PC-9 (cell line): ENCODE data around the gene KIF5C. TPM values are rescaled to one million over a fixed set of nuclear protein-coding genes. Genes with fewer than 3 reads are reported as not detected.

ENCODE experiments used
- BruUV-seq: library from RNA; stranded (reverse); fragments of 400-500 nt; replicated peaks from 2 replicates; lab custom pipeline; 2021; lab: Mats Ljungman, UMichigan
- CTCF ChIA-PET: fragments of 300-600 bp; sonication (Branson Sonifier 250); formaldehyde crosslinking; loops from one replicate; lab custom pipeline; 2022; ENCODE audit warnings: antibody characterized with exemption; lab: Charles Lee
- POLR2A ChIA-PET: fragments of 300-600 bp; sonication (Branson Sonifier 250); formaldehyde crosslinking; loops from one replicate; lab custom pipeline; 2022; ENCODE audit warnings: antibody characterized with exemption; ENCODE audit not compliant: unreplicated experiment; lab: Charles Lee
- DNase-seq, 2 experiments: peaks; one replicate each; pipeline versions ENCODE4 v3.0.0 to v3.0.0-alpha.2; 2015 to 2022; ENCODE audit warnings: mixed read lengths in 1 of 2
- H2AFZ ChIP-seq: fragments of 200-600 bp; sonication (generic); 2 replicates; pipeline ENCODE4 v1.8.1; 2017; ENCODE audit warnings: antibody characterized with exemption
- H3F3A ChIP-seq: fragments of 200-600 bp; sonication (generic); 2 replicates; pipeline ENCODE4 v1.8.1; 2017; ENCODE audit warnings: antibody characterized with exemption, mild to moderate bottlenecking, low read depth; ENCODE audit not compliant: insufficient read depth
- H3K27ac ChIP-seq: fragments of 200-600 bp; sonication (generic); 2 replicates; pipeline ENCODE4 v1.6.1; 2016; ENCODE audit warnings: mixed run types
- H3K27me3 ChIP-seq: fragments of 200-600 bp; sonication (generic); 2 replicates; pipeline ENCODE4 v1.6.1; 2016; ENCODE audit warnings: low read depth, mixed run types; ENCODE audit not compliant: insufficient read depth
- H3K36me3 ChIP-seq: fragments of 200-600 bp; sonication (generic); 2 replicates; pipeline ENCODE4 v1.6.1; 2016; ENCODE audit warnings: low read depth, mixed run types
- H3K4me1 ChIP-seq: fragments of 200-600 bp; sonication (generic); replicated peaks from 2 replicates; pipeline ENCODE4 v1.6.1; 2016; ENCODE audit warnings: mixed run types; ENCODE audit not compliant: insufficient read depth
- H3K4me2 ChIP-seq: fragments of 200-600 bp; sonication (generic); 2 replicates; pipeline ENCODE4 v1.6.1; 2017; ENCODE audit warnings: mixed run types
- H3K4me3 ChIP-seq: fragments of 200-600 bp; sonication (generic); 2 replicates; pipeline ENCODE4 v1.6.1; 2016; ENCODE audit warnings: mixed run types
- H3K79me2 ChIP-seq: fragments of 200-600 bp; sonication (generic); 2 replicates; pipeline ENCODE4 v1.6.1; 2017; ENCODE audit warnings: low read depth, mixed run types
- H3K9me2 ChIP-seq: fragments of 200-600 bp; sonication (generic); 2 replicates; pipeline ENCODE4 v1.8.1; 2017; ENCODE audit warnings: mild to moderate bottlenecking; ENCODE audit not compliant: insufficient read depth
- H3K9me3 ChIP-seq: fragments of 200-600 bp; sonication (generic); 2 replicates; pipeline ENCODE4 v1.8.1; 2016; ENCODE audit warnings: low read depth; ENCODE audit not compliant: insufficient read depth
- H4K20me1 ChIP-seq: fragments of 200-600 bp; sonication (generic); 2 replicates; pipeline ENCODE4 v1.8.1; 2017; ENCODE audit not compliant: insufficient read depth
- EZH2 ChIP-seq: fragments of 200-600 bp; sonication (generic); IDR thresholded peaks from 2 replicates; pipeline ENCODE4 v1.8.0; 2017; ENCODE audit warnings: antibody characterized with exemption, low read depth
- intact Hi-C: fragments of 100-400 bp; cut with micrococcal nuclease; formaldehyde crosslinking; loops from one replicate; pipeline ENCODE4 v1.10.0; 2022; ENCODE audit not compliant: unreplicated experiment
- total RNA-seq: library from RNA; stranded (reverse); gene quantifications from 2 replicates; pipeline ENCODE4 v1.2.3, GENCODE V29; 2021
- TF ChIP-seq, protein P1 (sequence below): fragments of 200-600 bp; sonication (generic); conservative IDR thresholded peaks from 2 replicates; pipeline ENCODE4 v1.6.1; 2017; ENCODE audit warnings: mixed run types, antibody characterized with exemption, mild to moderate bottlenecking, moderate library complexity

The KIF5C gene
- total RNA-seq, 1 experiment from 2014 or later = 0.07 TPM

DNA sequence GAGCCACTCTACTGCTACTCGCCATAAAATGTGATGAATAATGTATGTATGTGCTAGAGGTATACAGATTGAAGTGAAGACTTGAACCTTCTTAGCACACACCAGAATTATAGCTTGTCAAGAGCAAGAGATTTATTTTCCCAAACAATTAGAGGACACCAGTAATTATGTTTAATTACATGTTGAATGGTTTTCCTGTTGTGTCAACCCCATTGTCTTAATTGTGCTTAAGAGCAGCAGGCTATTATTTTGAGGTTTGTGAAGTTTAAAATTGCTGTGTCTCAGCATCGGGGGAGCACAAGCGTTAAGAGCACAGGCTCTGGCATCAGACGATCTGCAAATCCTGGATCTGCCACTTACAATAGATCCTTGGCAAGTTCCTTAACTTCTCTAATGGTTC, 29.0 kb downstream of the KIF5C start:
- Histone ChIP-seq H3K9me3 (no peaks in the 10 kb centered on the region), H3F3A (no peaks in the 10 kb centered on the region), H4K20me1 (no peaks in the 10 kb centered on the region), H3K36me3 (no peaks in the 10 kb centered on the region), H3K4me3 (no peak overlapping the region), H2AFZ (no peak overlapping the region), H3K27ac (no peak overlapping the region), H3K79me2 (no peaks in the 10 kb centered on the region), H3K27me3 (no peaks in the 10 kb centered on the region), H3K4me2 (no peak overlapping the region), H3K4me1 (no peaks in the 10 kb centered on the region), H3K9me2 (no peaks in the 10 kb centered on the region)
- CTCF ChIA-PET = no interaction called here
- TF ChIP-seq, protein P1, sequence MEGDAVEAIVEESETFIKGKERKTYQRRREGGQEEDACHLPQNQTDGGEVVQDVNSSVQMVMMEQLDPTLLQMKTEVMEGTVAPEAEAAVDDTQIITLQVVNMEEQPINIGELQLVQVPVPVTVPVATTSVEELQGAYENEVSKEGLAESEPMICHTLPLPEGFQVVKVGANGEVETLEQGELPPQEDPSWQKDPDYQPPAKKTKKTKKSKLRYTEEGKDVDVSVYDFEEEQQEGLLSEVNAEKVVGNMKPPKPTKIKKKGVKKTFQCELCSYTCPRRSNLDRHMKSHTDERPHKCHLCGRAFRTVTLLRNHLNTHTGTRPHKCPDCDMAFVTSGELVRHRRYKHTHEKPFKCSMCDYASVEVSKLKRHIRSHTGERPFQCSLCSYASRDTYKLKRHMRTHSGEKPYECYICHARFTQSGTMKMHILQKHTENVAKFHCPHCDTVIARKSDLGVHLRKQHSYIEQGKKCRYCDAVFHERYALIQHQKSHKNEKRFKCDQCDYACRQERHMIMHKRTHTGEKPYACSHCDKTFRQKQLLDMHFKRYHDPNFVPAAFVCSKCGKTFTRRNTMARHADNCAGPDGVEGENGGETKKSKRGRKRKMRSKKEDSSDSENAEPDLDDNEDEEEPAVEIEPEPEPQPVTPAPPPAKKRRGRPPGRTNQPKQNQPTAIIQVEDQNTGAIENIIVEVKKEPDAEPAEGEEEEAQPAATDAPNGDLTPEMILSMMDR = no peak
- TF ChIP-seq EZH2 = no peak
- POLR2A ChIA-PET = interaction anchor here (0.7 kb wide), 1 partner anchor 34 kb away, joined by 3 read pairs; no protein-coding TSS in a partner anchor
- intact Hi-C loops = no loop called here
- DNase-seq = no peak
- BruUV-seq = no TSS peak

DNA sequence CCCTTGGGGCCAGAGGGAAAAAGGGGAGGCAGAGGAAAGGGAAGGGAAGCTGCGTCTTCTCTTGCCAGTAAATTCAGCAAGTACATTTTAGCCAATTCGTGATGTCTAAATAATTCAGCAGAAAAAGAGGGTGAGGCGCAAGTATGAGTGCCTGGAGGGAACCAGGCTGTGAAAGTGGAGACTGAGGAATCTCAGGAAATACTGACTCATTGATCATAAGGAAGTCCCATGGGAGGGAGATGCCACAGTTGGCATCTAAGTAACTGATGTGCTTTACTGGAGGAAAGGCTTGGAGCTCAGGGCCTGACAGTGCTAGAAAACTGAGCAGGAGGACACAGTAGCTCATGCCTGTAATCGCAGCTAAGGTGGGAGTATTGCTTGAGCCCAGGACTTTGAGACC, 31.1 kb downstream of the KIF5C start:
- Histone ChIP-seq H3K4me3 (no peak overlapping the region), H2AFZ (no peak overlapping the region), H3K27ac (no peak overlapping the region), H3K4me2 (no peak overlapping the region), H3K36me3 (no peaks in the 10 kb centered on the region), H3K79me2 (no peaks in the 10 kb centered on the region), H3K9me2 (no peaks in the 10 kb centered on the region), H3K27me3 (no peaks in the 10 kb centered on the region), H4K20me1 (no peaks in the 10 kb centered on the region), H3F3A (no peaks in the 10 kb centered on the region), H3K9me3 (no peaks in the 10 kb centered on the region), H3K4me1 (no peaks in the 10 kb centered on the region)
- intact Hi-C loops = no loop called here
- POLR2A ChIA-PET = no interaction called here
- DNase-seq = no peak
- no TSS peak for BruUV-seq
- no peak for TF ChIP-seq EZH2
- TF ChIP-seq, protein P1 = no peak
- CTCF ChIA-PET = interaction anchor here (0.6 kb wide), 1 partner anchor 91 kb away, joined by 11 read pairs; no protein-coding TSS in a partner anchor

DNA sequence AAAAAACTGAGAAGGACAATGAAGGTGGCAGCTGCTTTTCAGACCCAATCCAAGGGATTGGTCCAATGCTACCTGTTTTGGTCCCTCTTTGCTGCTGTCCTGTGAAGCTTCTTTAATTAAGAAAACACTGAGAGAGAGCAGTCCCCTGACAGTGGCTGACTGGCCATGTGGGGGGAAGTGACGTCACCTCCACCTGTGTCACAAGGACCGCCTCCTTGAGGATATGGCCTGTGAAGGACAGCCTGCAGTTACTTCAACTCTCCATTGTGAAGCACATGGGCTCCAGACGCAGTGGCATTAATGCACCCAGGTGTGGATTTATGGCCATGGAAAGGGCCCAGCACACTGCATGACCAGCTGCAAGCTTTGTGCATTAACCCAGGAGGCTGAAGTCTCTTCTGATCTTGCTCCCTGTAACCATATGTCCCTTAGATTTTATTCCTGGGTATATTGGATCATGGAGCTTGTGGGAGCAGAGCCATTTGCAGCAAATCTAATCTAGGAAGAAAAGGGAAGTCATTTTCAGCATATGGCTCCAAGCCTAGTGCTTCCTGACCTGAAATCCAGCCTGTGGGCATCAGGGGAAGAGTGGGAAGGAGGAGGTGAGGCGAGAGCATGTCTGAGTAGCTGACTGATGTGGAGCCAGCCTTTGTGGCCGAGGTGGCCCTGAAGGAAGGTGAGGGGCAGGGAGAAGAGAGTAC, 32.2 kb downstream of the KIF5C start:
- Histone ChIP-seq H3K9me2 (no peaks in the 10 kb centered on the region), H2AFZ (no peak overlapping the region), H3K27ac (no peak overlapping the region), H3K27me3 (no peaks in the 10 kb centered on the region), H3K4me3 (no peak overlapping the region), H3K9me3 (no peaks in the 10 kb centered on the region), H3K36me3 (no peaks in the 10 kb centered on the region), H3K79me2 (no peaks in the 10 kb centered on the region), H3F3A (no peaks in the 10 kb centered on the region), H4K20me1 (no peaks in the 10 kb centered on the region), H3K4me2 (no peak overlapping the region), H3K4me1 (no peaks in the 10 kb centered on the region)
- POLR2A ChIA-PET = no interaction called here
- no peak for TF ChIP-seq EZH2
- TF ChIP-seq, protein P1 = no peak
- intact Hi-C loops = no loop called here
- BruUV-seq = no TSS peak
- DNase-seq = no peak
- CTCF ChIA-PET = no interaction called here
